MCF 10A (cell line): ENCODE data around the gene MAPRE2. TPM values are rescaled to one million over a fixed set of nuclear protein-coding genes. Genes with fewer than 3 reads are reported as not detected.

Source experiments
- BruUV-seq: library from RNA; stranded (reverse); fragments of 400-500 nt; replicated peaks from 2 replicates; lab custom pipeline; 2021; lab: Mats Ljungman, UMichigan
- CTCF ChIA-PET: fragments of 300-600 bp; sonication (Branson Sonifier 250); formaldehyde crosslinking; extraction: SDS; loops from one replicate; lab custom pipeline; 2021; ENCODE audit warnings: antibody characterized with exemption, inconsistent platforms; lab: Yijun Ruan, JAX
- POLR2A ChIA-PET: fragments of 300-600, 350-650 bp; sonication (Branson Sonifier 250); formaldehyde crosslinking; extraction: SDS; loops from one replicate; lab custom pipeline; 2020; ENCODE audit warnings: antibody characterized with exemption, inconsistent platforms; lab: Yijun Ruan, JAX
- DNase-seq: peaks from one replicate; pipeline ENCODE4 v3.0.0-alpha.2; 2018; ENCODE audit not compliant: unreplicated experiment
- H3K27ac Mint-ChIP-seq: one replicate; pipeline ENCODE4 v1.8.0; 2022; ENCODE audit warnings: mild to moderate bottlenecking, low read depth, mixed read lengths; ENCODE audit not compliant: unreplicated experiment
- H3K27me3 Mint-ChIP-seq: one replicate; pipeline ENCODE4 v1.8.0; 2022; ENCODE audit warnings: mixed read lengths; ENCODE audit not compliant: insufficient read depth, unreplicated experiment
- H3K36me3 Mint-ChIP-seq: one replicate; pipeline ENCODE4 v1.8.0; 2022; ENCODE audit warnings: mild to moderate bottlenecking, moderate library complexity, mixed read lengths; ENCODE audit not compliant: insufficient read depth, unreplicated experiment
- H3K4me1 Mint-ChIP-seq: one replicate; pipeline ENCODE4 v1.8.0; 2022; ENCODE audit warnings: mixed read lengths; ENCODE audit not compliant: insufficient read depth, unreplicated experiment
- H3K4me3 Mint-ChIP-seq: one replicate; pipeline ENCODE4 v1.8.0; 2022; ENCODE audit warnings: mild to moderate bottlenecking, moderate library complexity, mixed read lengths; ENCODE audit not compliant: unreplicated experiment
- H3K9me3 Mint-ChIP-seq: one replicate; pipeline ENCODE4 v1.8.0; 2022; ENCODE audit warnings: mixed read lengths; ENCODE audit not compliant: unreplicated experiment
- CTCF ChIP-seq: fragments of 200-600 bp; IDR thresholded peaks from one replicate; pipeline ENCODE4 v1.8.0; 2022; ENCODE audit warnings: antibody characterized with exemption, mild to moderate bottlenecking; ENCODE audit not compliant: unreplicated experiment
- intact Hi-C: fragments of 100-400 bp; cut with micrococcal nuclease; formaldehyde crosslinking; loops from 2 replicates; pipeline ENCODE4 v1.14.1; 2022
- total RNA-seq: library from RNA; stranded (reverse); gene quantifications from 2 replicates; pipeline ENCODE4 v1.2.3, GENCODE V29; 2022

Gene MAPRE2
- total RNA-seq, 1 experiment from 2014 or later: 7.7 TPM

- H3K9me3 Mint-ChIP-seq: no peaks in the 10 kb centered on the region
- no peak overlapping the region for H3K27ac Mint-ChIP-seq
- ChIA-PET POLR2A (interaction anchor here (1.0 kb wide), 1 partner anchor 62 kb away, joined by 3 read pairs; no protein-coding TSS in a partner anchor), CTCF (interaction anchor here (0.6 to 2.3 kb wide), 3 partner anchors 9 to 39 kb away, joined by 4 to 11 read pairs (median 6); no protein-coding TSS in a partner anchor)
- peaks cover 14% of the 10 kb centered on the region for H3K4me1 Mint-ChIP-seq
- no peaks in the 10 kb centered on the region for H3K27me3 Mint-ChIP-seq
- H3K4me3 Mint-ChIP-seq: no peak overlapping the region
- intact Hi-C loops: no loop called here
- no TSS peak for BruUV-seq
- H3K36me3 Mint-ChIP-seq: no peaks in the 10 kb centered on the region
- no peak for TF ChIP-seq CTCF
- DNase-seq: no peak
Measured at GRCh38 chr18:35134791-35135531, 93.7 kb downstream of the MAPRE2 start.

DNA sequence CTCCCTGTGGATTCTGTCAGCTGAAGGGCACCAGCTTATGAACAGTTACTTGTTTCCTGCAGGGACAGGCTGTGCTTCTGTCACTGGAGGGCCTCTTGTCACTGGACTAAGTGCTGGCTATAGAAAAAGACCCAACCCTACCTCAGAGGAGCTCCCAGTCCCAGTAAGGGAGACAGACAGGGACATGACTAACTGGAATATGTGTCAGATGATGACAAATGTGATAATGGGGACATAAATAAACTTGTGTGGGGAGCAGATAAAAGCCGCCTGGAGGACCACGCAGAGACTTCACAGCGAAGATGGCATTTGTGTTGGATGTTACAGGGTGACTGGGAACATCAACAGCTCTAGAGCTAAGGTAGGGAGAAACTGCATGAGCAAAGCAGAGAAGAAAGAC is 95.0 kb downstream of the MAPRE2 start:
- BruUV-seq: no TSS peak

DNA sequence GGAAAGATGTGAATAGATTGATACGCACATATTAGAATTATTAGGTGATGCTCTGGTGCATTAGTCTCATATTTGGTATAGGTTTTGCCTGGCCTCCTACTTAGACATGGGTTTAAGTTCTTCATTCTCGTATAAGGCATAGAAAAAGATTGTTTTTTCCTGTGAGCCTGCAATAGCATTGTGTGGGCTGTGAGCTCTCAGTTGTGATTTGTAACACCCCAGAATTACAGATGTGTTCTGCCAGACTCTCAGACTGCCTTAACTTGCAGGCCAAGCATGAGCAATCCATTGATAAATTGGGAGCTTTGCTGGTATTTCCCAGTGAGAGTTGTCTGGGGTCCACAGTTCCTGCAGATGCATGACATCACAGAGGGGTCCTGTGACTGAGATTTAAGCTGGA is 95.7 kb downstream of the MAPRE2 start:
- no peak overlapping the region for H3K4me3 Mint-ChIP-seq
- POLR2A ChIA-PET: no interaction called here
- no peak for DNase-seq
- H3K4me1 Mint-ChIP-seq: peaks cover 10% of the 10 kb centered on the region
- no peak for TF ChIP-seq CTCF
- no peaks in the 10 kb centered on the region for H3K36me3 Mint-ChIP-seq
- no TSS peak for BruUV-seq
- H3K27me3 Mint-ChIP-seq: no peaks in the 10 kb centered on the region
- H3K9me3 Mint-ChIP-seq: no peaks in the 10 kb centered on the region
- intact Hi-C loops: no loop called here
- H3K27ac Mint-ChIP-seq: no peak overlapping the region
- CTCF ChIA-PET: interaction anchor here (0.6 to 2.1 kb wide), 4 partner anchors 9 to 270 kb away, joined by 3 to 9 read pairs (median 3); no protein-coding TSS in a partner anchor

More for the DNA sequence above, 95.0 kb downstream of the MAPRE2 start:
- no peak for DNase-seq
- intact Hi-C loops: no loop called here
- no peaks in the 10 kb centered on the region for H3K9me3 Mint-ChIP-seq
- peaks cover 14% of the 10 kb centered on the region for H3K4me1 Mint-ChIP-seq
- no peak overlapping the region for H3K4me3 Mint-ChIP-seq
- ChIA-PET CTCF (interaction anchor here (0.6 to 2.1 kb wide), 6 partner anchors 7 to 270 kb away, joined by 3 to 11 read pairs (median 3); no protein-coding TSS in a partner anchor), POLR2A (interaction anchor here (1.0 kb wide), 1 partner anchor 63 kb away, joined by 3 read pairs; no protein-coding TSS in a partner anchor)
- TF ChIP-seq CTCF: no peak
- no peaks in the 10 kb centered on the region for H3K27me3 Mint-ChIP-seq
- no peak overlapping the region for H3K27ac Mint-ChIP-seq
- H3K36me3 Mint-ChIP-seq: no peaks in the 10 kb centered on the region

DNA sequence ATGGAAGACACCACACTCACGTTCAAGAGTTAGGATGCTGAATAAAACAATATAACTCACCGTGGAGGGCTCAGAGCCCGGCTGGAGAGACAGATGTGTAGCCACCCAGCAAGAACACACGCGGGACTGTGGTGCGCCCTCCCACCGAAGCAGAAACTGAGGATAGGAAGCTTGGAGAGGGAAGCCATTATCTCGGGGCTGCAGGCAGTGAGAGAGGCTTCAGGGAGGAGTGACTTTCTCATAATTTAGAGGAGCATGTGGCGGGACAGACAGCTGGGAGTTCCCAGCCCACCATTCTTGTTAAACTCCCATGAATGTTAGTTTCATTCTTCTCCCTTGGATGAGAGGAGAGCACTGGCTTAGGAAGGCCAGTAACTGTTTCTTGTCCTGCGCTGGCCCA is 96.4 kb downstream of the MAPRE2 start:
- TF ChIP-seq CTCF: no peak
- Mint-ChIP-seq H3K27ac (no peak overlapping the region), H3K36me3 (no peaks in the 10 kb centered on the region), H3K4me1 (peaks cover 2% of the 10 kb centered on the region), H3K27me3 (no peaks in the 10 kb centered on the region), H3K9me3 (no peaks in the 10 kb centered on the region), H3K4me3 (no peak overlapping the region)
- POLR2A ChIA-PET: no interaction called here
- intact Hi-C loops: no loop called here
- CTCF ChIA-PET: interaction anchor here (1.2 to 2.1 kb wide), 5 partner anchors 8 to 131 kb away, joined by 3 to 9 read pairs (median 3); no protein-coding TSS in a partner anchor
- BruUV-seq: no TSS peak
- no peak for DNase-seq
